Posterior cingulate gyrus (tissue), 11 donors: ENCODE data around the gene C2CD4B.

Experiments used
- DNase-seq, 10 donors: peaks; one replicate each; pipeline versions ENCODE4 v3.0.0 to v3.0.0-alpha.2; 2020 to 2021; ENCODE audit warnings: mixed read lengths in 3 of 10
- intact Hi-C: fragments of 100-400 bp; cut with DNase I; formaldehyde crosslinking; loops from one replicate; pipeline ENCODE4 v1.15.1; 2023

C2CD4B gene, protein sequence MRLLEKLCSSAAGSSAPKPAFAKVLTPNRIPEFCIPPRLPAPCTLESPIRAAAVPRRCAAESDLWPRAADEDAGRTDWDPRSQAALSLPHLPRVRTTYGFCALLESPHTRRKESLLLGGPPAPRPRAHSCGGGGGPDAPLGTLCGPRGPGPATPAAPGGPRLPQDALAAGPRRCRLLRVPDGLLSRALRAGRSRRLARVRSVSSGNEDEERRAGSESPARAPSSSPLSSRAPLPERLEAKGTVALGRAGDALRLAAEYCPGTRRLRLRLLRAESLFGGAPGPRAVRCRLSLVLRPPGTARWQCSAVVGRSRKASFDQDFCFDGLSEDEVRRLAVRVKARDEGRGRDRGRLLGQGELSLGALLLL

DNA sequence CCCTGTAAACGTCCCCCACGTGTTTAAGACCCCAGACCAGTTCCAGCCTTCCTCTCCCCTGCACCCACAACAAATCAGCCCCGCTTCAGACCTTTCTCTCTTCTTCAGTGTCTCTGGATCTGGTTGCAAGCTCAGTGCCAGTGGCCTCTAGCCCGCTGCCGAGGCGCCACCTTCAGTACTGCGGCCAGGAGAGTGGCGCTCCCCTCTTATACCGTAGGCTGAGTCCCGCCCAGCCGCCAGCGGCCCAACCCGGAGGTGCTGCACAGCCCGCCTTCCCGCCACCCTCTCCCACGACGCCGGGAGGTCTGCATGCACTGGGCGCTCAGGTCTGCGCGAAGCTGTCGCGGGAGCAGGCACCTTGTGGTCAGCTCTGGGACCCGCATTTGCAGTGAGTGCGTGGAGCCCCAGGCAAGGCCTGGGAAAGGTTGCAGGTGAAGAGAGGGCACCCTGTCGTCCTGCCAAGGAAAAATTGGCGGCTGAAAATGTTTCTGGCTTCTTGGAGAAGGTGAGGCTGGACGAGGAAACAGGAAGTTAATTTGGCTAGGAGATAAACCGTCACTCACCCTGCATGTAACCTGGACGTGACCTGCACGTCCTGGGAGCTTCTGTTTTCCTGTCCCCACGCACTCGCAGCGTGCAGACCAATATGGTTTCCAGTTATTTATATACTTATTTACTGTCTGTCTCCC is at the start of gene C2CD4B:
TSS of gene C2CD4B (minus strand) at position 182 of the 689 bp plus-strand sequence. CDS start 301 bp downstream, outside the sequence.
- DNase-seq, result peak in 1 of 10 donors; percentile 84
- intact Hi-C loops, result no loop called here

DNA sequence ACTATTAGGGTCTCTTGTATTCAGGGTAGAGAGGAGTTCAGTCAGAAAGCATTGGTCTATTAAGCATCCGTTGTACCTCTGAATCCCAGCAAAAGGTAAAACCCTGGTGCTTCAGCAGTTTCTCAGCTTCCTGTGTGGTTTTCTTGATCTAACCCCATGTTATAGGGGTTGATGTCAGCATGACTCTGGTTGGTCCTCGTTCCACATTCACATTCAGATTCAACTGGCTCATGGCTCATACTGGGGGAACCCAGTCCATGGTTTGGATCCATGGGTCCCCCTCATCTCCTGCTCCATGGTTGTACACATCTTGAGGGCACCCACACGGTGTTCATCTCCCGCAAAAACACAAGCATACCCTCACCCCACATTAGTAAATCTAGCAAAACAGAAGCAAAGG is 47.7 kb upstream of the C2CD4B start:
- intact Hi-C loops, result no loop called here
- DNase-seq, result no peak

DNA sequence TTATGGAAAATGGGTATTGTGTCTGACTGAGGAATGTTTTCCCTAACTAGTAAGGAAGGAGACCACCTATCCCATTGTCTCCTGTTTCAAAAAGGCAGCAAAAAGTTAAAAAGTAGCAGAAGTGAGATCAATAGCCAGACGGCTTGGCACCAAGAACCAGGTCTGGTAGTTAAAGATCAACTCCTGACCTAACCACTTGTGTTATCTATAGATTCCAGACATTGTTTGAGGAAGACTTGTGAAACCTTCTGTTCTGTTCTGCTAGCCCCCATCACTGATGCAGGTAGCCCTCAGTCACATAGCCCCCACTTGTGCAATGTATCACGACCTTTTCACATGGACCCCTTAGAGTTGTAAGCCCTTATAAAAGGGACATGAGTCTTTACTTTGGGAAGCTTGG is 46.3 kb upstream of the C2CD4B start:
- DNase-seq, result no peak
- intact Hi-C loops, result no loop called here

DNA sequence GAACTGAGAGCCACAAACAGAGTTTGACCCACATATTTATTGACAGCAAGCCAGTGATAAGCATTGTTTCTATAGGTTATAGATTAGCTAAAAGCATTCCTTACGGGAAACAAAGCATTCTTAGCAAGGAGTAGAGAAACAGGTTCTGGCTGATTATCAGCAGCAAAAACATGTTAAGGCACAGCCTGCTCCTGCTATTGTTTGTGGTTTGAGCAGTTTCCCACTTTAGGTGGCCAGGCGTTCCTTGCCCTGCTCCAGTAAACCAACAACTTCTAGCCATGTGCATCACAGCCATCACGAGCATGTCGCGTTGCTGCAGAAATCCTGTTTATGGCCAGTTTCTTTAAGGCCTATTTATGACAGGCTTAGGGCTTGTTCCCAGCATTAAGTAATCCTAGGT is 44.7 kb upstream of the C2CD4B start:
- DNase-seq, result no peak
- intact Hi-C loops, result no loop called here

DNA sequence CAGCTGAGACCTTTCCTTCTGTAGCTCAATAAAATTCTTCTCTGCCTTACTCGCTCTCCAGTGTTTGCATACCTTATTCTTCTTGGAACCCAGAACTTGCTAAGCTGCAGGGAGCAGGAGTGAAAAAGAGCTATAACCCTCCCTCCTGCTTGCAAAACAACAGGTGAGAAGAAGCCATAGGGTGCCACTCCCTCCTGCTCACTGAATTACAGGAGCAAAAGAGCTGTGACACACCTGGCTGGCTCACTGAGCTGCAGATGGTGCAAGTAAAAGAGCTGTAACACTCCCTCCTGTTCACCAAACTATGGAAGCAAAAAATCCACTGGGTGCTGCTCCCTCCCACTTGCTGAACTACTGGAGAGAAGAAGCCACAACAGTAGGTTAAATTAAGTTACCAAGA is 44.2 kb upstream of the C2CD4B start:
- intact Hi-C loops, result no loop called here
- DNase-seq, result no peak

DNA sequence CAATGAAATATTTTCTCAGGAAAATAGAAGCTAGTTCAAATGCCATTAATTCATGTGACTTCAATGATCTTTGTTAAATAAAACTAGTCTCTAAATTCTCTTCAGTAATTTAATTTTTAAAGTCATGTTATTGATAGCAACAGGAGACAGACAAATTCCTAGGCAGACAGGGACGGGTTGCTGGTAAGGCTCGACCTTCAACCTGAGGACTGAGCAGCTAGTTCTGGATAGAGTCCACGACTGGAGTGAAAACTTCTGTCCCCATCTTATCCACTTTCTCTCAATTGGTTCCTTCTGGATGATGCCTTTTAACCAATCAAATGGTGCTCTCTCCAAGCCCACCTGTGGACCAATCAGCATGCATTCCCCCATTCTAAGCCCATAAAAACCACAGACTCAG is 43.8 kb upstream of the C2CD4B start:
- no peak for DNase-seq
- intact Hi-C loops, result no loop called here

DNA sequence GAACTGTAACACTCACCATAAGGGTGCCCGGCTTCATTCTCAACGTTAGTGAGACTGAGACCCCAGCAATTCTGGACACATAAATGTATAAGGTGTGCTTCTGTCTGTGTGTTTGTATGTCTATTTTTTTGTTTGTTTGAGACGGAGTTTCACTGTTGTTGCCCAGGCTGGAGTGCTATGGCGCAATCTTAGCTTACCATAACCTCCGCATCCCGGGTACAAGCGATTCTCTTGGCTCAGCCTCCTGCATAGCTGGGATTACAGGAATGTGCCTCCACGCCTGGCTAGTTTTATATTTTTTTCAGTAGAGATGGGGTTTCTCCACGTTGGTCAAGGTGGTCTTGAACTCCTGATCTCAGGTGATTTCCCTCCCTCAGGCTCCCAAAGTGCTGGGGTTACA is 43.3 kb upstream of the C2CD4B start:
- intact Hi-C loops, result no loop called here

DNA sequence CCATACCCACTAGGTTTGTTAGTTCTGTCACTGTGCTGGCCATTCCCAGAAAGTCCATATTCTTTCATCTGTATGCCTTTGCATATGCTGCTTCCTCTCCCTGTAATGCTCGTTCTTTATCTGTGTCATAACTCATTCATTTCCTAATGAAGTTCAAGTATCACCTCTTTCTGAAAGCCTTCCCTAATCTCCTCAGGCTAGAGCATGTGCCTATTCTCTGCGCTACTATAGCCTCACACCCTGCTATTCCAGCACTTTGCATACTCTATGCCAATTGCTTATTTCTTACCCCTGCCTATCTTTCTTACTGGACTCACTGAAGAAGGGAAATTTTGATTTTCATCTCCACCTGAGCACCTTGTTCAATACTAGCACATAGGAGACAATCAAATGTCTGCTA is 25.6 kb upstream of the C2CD4B start:
- intact Hi-C loops, result no loop called here
- no peak for DNase-seq

More for the DNA sequence above, 43.3 kb upstream of the C2CD4B start:
- DNase-seq, result no peak

DNA sequence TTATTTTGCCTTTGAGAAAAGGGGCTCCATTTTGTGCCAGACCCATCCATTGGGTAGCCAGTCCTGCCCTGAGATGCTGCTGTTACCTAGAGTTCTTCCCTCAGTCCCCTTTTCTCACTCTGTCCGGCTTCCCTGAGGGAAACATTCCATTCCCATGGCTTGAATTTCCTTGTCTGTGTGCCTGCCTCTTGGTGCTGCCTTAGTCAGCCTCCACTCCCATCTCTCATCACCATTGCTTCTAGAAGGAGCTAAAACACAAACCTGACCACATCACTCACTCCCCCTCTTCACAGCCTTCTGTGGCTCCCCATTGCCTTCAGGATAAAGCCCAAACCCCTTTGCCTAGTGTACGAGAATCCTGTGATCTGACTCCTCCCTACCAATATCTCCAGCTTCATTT is 25.2 kb upstream of the C2CD4B start:
- DNase-seq, result no peak
- intact Hi-C loops, result no loop called here

DNA sequence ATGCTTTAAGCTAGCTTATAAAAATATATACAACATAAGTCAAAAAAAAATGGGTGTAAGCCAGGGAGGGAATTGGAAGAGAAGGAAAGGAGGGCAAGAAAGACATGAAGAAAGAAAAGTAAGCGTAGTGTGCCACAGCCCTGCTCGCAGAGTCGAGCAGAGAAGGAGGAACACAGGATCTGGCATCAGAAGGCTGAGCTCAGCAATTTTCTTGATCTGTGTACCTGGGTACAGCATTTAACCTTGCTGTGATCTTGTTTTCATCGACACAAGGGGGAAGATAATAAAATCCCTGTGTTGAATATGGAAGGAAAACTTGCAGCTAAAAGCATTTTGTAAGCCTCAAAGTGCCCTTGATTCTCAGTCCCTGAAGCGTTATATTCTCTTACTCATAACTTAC is 23.7 kb upstream of the C2CD4B start:
- intact Hi-C loops, result no loop called here

DNA sequence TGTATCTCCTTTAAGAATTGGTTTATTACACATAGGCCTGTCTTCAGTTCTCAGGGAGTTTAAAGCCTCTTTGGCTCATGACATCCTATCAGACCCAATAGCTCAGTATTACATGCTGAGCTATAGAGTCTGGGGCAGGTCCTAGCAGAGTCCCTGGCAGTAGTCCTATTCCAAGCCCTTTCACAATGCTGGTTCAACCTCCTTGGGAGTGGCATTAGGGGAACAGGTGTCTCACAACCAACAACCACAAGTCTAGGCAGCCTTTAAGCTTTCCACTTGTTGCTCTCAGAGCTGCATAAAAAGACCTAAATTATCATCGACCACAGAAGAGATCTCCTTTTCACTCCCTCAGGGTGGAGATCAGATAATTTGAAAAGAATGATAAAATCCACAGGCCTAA is 22.8 kb upstream of the C2CD4B start:
- no peak for DNase-seq
- intact Hi-C loops, result no loop called here

More for the DNA sequence above, 23.7 kb upstream of the C2CD4B start:
- DNase-seq, result no peak

DNA sequence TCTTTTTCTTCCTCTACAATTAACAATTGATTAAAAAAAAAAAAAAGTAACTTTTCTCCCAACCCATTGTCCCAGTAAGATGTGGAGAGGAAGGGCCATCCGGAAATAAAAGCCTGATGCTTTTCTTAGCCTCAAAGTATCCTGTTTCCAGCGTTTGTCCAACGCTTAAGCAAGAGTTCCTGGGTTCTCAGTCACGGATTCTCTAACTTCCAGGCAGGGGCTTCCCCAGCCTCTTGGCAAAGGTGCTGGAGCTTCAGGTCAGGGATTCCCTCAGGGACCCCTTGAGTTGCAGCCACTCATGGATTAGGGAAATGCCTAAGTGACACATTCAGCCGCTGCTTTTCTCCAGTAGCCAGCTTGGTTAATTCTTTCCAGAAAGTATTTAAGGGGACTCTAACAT is 22.3 kb upstream of the C2CD4B start:
- intact Hi-C loops, result no loop called here

DNA sequence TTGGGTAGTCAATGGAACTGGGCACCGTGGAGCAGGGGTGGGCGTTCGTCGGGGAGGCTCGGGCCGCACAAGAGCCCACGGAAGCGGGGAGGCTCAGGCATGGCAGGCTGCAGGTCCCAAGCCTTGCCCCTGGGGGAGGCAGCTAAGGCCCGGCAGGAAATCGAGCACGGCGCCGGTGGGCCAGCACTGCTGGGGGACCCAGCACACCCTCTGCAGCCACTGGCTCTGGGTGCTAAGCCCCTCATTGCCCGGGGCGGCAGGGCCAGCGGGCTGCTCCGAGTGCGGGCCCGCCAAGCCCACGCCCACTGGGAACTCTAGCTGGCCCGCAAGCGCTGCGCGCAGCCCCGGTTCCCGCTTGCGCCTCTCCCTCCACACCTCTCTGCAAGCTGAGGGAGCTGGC is 21.5 kb upstream of the C2CD4B start:
- intact Hi-C loops, result no loop called here
- DNase-seq, result no peak

More for the DNA sequence above, 22.3 kb upstream of the C2CD4B start:
- no peak for DNase-seq

DNA sequence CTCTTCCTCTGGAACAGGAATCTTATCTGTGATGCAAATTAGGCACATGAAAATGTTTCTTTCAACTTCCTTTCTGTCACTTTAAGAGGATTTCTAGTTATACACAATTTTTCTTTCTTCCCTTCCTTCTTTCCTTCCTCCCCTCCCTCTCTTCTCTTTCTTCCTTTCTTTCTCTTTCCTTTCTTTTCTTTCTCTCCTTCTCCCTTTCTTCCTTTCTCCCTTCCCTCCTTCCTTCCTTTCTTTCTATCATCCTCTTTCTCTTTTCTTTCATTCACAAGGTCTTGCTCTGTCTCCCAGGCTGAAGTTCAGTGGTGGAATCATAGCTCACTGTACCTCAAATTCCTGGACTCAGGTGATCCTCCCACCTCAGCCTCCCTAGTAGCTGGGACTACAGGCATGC is 18.0 kb upstream of the C2CD4B start:
- no peak for DNase-seq
- intact Hi-C loops, result no loop called here

DNA sequence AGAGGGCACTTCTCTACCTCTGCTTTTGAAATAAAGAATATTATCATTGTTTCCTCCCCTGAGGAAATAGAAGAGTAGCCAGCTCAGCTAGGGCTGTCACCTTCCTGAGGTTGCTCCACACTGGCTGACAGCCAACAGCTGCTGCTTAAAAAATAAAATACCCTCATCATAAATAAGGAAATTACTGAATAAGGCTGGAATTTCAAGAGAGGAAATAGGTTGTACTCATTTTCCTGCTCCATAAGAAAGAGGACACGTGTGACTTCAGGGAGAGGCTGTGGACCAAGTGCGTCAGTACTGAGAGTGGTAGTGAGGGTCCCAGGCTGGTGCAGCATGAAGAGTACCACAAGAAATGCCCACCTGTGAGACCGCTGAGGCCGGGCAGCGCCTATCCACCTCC is 8.1 kb upstream of the C2CD4B start:
- DNase-seq, result no peak

DNA sequence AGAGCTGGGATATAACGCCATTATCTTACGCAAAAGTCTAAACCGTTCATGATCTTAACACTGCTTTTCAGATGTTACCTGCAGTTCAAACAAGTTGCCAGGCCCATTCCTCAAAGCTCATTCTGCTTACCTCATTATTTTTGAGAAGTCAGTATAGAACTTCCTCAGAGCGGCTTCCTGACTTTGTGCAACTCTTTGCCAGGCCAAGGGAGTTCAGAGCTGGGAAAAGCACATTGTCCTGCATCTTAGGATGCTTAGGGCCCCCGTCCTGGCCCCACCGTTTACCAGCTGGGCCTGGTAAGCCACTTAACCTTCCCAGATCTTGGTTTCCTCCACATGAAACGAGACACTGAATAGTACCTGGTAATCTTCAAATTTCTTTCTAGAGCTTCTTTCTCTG is 6.8 kb upstream of the C2CD4B start:
- DNase-seq, result no peak
- intact Hi-C loops, result no loop called here

More for the DNA sequence above, 8.1 kb upstream of the C2CD4B start:
- intact Hi-C loops, result no loop called here

DNA sequence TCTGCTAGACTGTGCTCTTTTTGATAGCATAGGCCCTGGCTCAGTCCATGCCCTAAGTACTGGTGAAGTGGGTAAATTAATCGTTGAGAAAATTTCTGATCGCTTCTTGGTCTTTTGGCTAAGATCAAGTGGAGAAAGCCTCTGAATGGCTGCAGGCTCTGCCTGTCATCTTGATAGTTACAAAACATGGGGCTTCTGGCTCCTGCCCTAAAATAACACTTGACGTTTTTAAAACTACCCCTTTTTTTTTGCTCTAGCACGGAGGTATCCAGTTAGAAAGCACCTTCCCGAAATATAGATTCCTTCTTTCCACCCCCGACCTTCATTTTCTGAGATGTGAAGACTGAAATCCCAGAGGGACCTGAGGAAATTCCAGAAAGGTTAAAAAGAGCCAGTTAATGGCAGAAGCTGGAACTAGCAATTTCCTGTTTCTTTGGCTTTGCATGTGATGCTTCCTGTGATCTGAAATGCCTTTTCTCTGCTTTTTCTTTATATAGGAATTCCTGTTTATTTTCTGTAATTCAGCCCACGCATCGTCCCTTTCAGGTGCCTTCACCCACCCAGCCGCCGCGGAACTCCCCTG is 799 bp upstream of the C2CD4B start:
- no peak for DNase-seq
- intact Hi-C loops, result no loop called here

DNA sequence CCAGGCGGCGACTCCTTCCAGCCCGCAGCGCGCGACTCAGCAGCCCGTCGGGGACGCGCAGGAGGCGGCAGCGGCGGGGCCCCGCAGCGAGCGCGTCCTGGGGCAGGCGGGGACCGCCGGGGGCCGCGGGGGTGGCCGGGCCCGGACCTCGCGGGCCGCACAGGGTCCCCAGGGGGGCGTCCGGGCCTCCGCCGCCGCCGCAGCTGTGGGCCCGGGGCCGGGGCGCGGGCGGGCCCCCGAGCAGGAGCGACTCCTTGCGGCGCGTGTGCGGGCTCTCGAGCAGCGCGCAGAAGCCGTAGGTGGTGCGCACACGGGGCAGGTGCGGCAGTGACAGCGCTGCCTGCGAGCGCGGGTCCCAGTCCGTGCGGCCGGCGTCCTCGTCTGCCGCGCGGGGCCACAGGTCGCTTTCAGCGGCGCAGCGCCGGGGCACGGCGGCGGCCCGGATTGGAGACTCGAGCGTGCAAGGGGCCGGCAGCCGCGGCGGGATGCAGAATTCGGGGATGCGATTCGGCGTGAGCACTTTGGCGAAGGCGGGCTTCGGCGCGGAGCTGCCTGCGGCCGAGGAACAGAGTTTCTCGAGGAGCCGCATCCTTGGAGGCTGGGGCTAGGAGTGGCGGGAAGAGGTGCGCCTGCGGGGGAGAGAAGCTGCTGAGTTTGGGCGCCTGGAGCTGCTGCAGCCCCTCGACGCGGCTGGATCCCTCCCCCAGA is 535 bp downstream of the C2CD4B start:
- intact Hi-C loops, result no loop called here
- DNase-seq, result peak in 3 of 10 donors; percentile 67 to 84 (median 78)

DNA sequence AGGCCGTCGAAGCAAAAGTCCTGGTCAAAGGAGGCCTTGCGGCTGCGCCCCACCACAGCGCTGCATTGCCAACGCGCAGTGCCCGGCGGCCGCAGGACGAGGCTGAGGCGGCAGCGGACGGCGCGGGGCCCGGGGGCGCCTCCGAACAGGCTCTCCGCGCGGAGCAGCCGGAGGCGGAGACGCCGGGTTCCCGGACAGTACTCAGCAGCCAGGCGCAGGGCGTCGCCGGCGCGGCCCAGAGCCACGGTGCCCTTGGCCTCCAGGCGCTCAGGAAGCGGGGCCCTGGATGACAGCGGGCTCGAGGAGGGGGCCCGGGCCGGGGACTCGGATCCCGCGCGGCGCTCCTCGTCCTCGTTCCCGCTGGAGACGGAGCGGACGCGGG is 1.1 kb downstream of the C2CD4B start:
- DNase-seq, result no peak

DNA sequence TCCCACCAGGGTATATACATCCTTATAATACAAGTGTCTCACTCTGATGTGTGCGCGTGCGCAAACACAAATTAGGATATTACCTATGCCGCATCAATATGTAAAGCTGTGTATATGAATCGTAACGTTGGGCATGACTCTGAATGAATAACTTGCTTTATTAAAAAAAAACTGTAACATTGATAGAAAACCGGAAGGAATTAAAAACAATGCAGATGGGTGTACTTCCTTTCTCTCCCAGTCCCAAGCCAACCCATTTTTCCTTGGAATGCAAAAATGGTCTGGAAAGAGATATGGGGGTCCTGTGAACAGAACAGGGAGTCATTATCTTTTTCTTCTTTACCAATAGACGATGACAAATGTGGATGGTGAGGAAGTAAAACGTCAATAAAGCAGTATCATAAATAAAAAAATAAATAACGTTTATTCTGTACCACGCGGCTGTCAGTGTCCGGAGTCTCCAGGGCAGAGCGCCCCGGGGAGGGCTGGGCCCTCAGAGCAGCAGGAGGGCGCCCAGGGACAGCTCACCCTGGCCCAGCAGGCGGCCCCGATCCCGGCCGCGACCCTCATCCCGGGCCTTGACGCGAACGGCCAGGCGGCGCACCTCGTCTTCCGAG is 1.6 kb downstream of the C2CD4B start:
- intact Hi-C loops, result no loop called here
- no peak for DNase-seq

More for the DNA sequence above, 1.1 kb downstream of the C2CD4B start:
- intact Hi-C loops, result no loop called here

DNA sequence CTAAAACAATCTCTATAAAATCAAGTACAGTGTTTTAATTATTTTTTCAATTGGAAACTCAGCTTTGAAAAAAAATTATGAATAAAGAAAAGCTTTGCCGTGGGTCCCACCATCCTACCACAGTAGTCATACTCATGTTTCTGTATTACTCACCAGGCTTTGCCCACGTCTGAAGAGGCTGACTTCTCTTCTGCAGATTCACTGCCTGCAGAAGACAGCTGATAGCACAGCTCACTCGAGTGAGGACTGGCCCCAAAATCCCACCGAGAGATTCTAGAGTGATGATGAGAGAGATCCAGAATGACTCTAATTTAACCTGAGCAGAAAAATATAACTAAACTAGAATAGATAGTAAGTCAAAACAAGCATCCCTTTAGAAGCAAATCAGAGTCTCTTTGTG is 11.9 kb downstream of the C2CD4B start:
- intact Hi-C loops, result no loop called here
- no peak for DNase-seq
